Suppressor macrophage treated with lipopolysaccharide for 1 hour (primary cell): ENCODE measurements around the gene ZFPM1.
A peak's percentile ranks its signal among the peaks of the same experiment; 100 is the strongest.

Experiments used
- DNase-seq, 3 donors: peaks; one replicate each; pipeline ENCODE4 v3.0.0-alpha.2; 2020 to 2022

ZFPM1 gene

GRCh38 chr16:88548131-88548874, 95.2 kb downstream of the ZFPM1 start:
- DNase-seq = no peak

- no peak for DNase-seq
Observed at GRCh38 chr16:88548985-88549384, 95.9 kb downstream of the ZFPM1 start.

- DNase-seq = no peak
Observed at GRCh38 chr16:88549671-88550245, 96.7 kb downstream of the ZFPM1 start.

GRCh38 chr16:88550246-88550661, 97.2 kb downstream of the ZFPM1 start:
- no peak for DNase-seq

- DNase-seq = no peak
Observed at GRCh38 chr16:88552166-88552565, 99.1 kb downstream of the ZFPM1 start.

- no peak for DNase-seq
Observed at GRCh38 chr16:88552815-88553214, 99.7 kb downstream of the ZFPM1 start.

- DNase-seq = no peak
Observed at GRCh38 chr16:88553739-88554138, 100.7 kb downstream of the ZFPM1 start.

GRCh38 chr16:88554711-88555264, 101.7 kb downstream of the ZFPM1 start:
- DNase-seq = no peak

- no peak for DNase-seq
Observed at GRCh38 chr16:88556294-88556988, 103.4 kb downstream of the ZFPM1 start.

- peak; percentile 56 to 70 (median 66) for DNase-seq
Observed at GRCh38 chr16:88558457-88559442, 105.7 kb downstream of the ZFPM1 start.

- DNase-seq = peak; percentile 20 to 62 (median 21)
Observed at GRCh38 chr16:88560714-88561484, 107.8 kb downstream of the ZFPM1 start.

GRCh38 chr16:88561485-88562359, 108.6 kb downstream of the ZFPM1 start:
- DNase-seq = peak; percentile 52 to 65 (median 59)

- peak; percentile 78 to 87 (median 86) for DNase-seq
Observed at GRCh38 chr16:88566158-88566557, 113.1 kb downstream of the ZFPM1 start.

GRCh38 chr16:88568710-88569613, 115.9 kb downstream of the ZFPM1 start:
- DNase-seq = no peak

- peak; percentile 20 to 24 (median 20) for DNase-seq
Observed at GRCh38 chr16:88569614-88569984, 116.5 kb downstream of the ZFPM1 start.

- peak; percentile 98 to 100 (median 100) for DNase-seq
Observed at GRCh38 chr16:88569985-88570690, 117.1 kb downstream of the ZFPM1 start, which contains the start of gene ZC3H18. TSS of gene ZC3H18 (plus strand) at chr16:88570403. CDS start at chr16:88577124, 6,721 bp downstream.

GRCh38 chr16:88570691-88571092, 117.6 kb downstream of the ZFPM1 start:
- peak in 2 of 3 donors; percentile 45 to 48 for DNase-seq

GRCh38 chr16:88575251-88575650, 122.2 kb downstream of the ZFPM1 start:
- DNase-seq = no peak

GRCh38 chr16:88576307-88576706, 123.2 kb downstream of the ZFPM1 start:
- no peak for DNase-seq
